Bronchial epithelial cell (primary cell): ENCODE measurements around the gene SUPT20HL2. TPM values are rescaled to one million over a fixed set of nuclear protein-coding genes. Genes with fewer than 3 reads are reported as not detected.

Experiments
- DNase-seq: peaks from one replicate; pipeline ENCODE4 v3.0.0-alpha.2; 2010; ENCODE audit warnings: low read depth
- FAIRE-seq: peaks from 2 replicates; lab custom pipeline; 2011; peaks lifted over from hg19 to GRCh38; lab: Jason Lieb, UNC
- H3K27me3 ChIP-seq: 2 replicates; pipeline ENCODE4 v1.5.1; 2011; ENCODE audit warnings: low read length; ENCODE audit not compliant: control insufficient read depth, insufficient read depth
- H3K36me3 ChIP-seq: 2 replicates; pipeline ENCODE4 v1.5.1; 2011; ENCODE audit warnings: low read length; ENCODE audit not compliant: control insufficient read depth, insufficient read depth
- H3K4me3 ChIP-seq: 2 replicates; pipeline ENCODE4 v1.5.1; 2011; ENCODE audit warnings: mild to moderate bottlenecking, low read depth, low read length, control low read depth
- total RNA-seq: library from RNA; depleted of rRNA; stranded (reverse); fragments of >200 nt; gene quantifications from 2 replicates; pipeline ENCODE4 v1.2.1, GENCODE V29; 2014
- TF ChIP-seq, protein P1 (sequence below): IDR thresholded peaks from 2 replicates; pipeline ENCODE4 v1.5.1; 2011; ENCODE audit warnings: mild to moderate bottlenecking, moderate library complexity, low read length, control low read depth, inconsistent platforms; ENCODE audit not compliant: insufficient read depth, severe bottlenecking

The SUPT20HL2 gene
- total RNA-seq, 1 donor from 2014 or later = not detected

DNA sequence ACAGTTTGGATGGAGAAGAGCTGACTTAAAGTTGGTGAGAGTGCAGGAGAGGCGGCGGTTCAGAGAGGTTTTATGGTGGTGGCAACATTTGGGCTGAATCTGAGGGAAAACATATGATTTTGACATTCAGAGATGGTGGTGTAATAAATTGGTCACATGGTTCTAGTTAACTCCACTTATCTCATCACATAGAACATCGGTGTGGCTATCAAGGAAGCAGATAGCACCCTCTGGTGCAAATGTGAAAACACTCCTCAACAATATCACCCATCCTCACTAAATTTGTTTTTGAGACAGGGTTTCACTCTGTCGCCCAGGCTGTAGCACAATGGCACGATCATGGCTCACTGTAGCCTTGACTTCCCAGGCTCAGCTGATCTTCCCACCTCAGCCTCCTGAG lies 28.8 kb downstream of the SUPT20HL2 start:
- FAIRE-seq (no peak), DNase-seq (peak; percentile 1)
- H3K4me3 ChIP-seq = no peak overlapping the region
- H3K36me3 ChIP-seq = no peaks in the 10 kb centered on the region
- H3K27me3 ChIP-seq = peaks cover 2% of the 10 kb centered on the region
- TF ChIP-seq, protein P1, sequence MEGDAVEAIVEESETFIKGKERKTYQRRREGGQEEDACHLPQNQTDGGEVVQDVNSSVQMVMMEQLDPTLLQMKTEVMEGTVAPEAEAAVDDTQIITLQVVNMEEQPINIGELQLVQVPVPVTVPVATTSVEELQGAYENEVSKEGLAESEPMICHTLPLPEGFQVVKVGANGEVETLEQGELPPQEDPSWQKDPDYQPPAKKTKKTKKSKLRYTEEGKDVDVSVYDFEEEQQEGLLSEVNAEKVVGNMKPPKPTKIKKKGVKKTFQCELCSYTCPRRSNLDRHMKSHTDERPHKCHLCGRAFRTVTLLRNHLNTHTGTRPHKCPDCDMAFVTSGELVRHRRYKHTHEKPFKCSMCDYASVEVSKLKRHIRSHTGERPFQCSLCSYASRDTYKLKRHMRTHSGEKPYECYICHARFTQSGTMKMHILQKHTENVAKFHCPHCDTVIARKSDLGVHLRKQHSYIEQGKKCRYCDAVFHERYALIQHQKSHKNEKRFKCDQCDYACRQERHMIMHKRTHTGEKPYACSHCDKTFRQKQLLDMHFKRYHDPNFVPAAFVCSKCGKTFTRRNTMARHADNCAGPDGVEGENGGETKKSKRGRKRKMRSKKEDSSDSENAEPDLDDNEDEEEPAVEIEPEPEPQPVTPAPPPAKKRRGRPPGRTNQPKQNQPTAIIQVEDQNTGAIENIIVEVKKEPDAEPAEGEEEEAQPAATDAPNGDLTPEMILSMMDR = no peak

DNA sequence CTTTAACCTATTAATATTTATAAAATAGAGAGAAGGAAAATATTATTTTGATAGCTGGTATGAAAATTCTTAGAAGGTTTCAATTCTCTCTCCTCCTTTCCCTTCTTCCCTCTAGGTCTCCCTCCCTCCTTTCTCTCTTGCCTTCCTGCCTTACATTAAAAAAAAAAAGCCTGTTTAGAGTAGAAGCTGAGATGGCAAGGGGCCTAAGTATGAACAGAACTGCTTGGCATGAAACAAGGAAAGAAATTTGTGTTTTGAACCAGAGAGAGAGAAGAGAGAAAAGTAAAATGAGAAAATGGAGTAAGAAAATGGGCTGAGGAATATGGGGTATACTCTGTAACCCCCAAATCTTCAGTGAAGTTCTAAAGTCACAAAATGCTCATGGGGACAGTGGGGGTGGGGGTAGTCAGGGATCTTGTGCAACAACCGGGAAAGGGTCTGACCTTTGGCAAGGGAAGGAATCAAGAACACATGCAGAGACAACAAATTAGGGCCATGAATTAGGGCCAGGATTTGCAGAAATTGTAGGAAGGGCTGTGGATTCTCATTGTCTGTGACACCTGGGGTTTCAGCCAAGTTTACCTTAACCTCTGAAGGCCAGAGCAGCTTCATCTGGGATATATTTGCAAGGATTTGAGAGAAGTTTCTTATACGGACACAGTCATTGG lies 30.6 kb downstream of the SUPT20HL2 start:
- DNase-seq (no peak), FAIRE-seq (no peak)
- peaks cover 2% of the 10 kb centered on the region for H3K27me3 ChIP-seq
- no peak overlapping the region for H3K4me3 ChIP-seq
- H3K36me3 ChIP-seq = no peaks in the 10 kb centered on the region
- TF ChIP-seq, protein P1 = no peak

DNA sequence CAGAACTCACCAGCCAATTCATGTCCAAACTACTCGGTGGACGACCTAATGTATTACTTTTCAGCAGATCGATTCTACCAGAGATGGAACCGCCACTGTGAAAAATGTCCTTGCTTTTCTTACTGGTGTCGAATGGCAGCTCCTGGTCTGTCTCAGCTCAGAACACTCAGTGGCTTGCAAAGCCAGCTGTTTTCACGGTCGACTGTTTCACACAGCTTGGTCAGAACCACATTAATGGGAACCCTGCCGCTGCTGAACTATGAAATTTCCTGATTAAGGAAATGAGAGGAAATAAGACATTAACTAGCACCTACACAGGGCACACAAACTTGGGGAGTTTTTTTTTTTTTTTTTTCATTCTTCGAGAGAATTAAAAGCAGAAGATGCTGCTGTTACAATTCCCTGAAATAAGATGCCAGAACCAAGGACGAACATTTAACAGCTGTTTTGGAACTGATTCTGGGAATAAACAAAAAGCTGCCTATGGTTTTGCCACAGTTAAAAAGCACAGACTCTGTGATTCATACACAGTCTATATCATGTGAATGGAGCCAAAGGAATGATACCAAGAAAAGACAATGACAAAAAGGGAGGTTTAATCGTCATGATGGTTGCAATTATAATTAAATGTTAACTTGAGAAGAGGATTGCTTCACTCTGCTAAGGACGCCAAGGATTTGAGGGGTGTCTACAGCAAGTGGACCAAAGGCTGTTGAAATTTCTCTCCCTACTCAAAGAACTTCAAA lies 31.3 kb downstream of the SUPT20HL2 start:
- FAIRE-seq = no peak
- Histone ChIP-seq H3K4me3 (no peak overlapping the region), H3K36me3 (no peaks in the 10 kb centered on the region), H3K27me3 (peaks cover 2% of the 10 kb centered on the region)
- TF ChIP-seq, protein P1 = no peak
- DNase-seq = no peak

DNA sequence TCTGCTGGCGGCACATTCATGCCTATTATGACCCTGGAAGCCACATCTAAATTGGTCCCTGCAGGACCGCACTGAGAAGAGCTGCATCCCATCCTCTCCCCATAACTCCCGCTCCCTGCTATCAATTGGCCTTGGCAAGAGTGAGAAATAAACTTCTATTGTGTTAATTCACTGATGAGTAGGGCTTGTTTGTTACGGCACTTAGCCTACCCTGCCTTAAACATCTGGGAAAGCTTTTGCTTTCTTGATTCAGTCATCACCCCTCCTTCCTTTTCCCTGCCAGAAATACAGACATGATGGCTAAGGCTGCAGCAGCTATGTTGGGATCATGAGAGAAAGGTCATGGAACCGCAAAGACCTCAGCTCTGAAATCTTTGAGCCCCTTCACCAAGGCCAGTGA lies 36.5 kb downstream of the SUPT20HL2 start:
- TF ChIP-seq, protein P1 = no peak
- FAIRE-seq = no peak
- H3K36me3 ChIP-seq = no peaks in the 10 kb centered on the region
- no peak for DNase-seq
- H3K27me3 ChIP-seq = no peaks in the 10 kb centered on the region
- H3K4me3 ChIP-seq = no peak overlapping the region

DNA sequence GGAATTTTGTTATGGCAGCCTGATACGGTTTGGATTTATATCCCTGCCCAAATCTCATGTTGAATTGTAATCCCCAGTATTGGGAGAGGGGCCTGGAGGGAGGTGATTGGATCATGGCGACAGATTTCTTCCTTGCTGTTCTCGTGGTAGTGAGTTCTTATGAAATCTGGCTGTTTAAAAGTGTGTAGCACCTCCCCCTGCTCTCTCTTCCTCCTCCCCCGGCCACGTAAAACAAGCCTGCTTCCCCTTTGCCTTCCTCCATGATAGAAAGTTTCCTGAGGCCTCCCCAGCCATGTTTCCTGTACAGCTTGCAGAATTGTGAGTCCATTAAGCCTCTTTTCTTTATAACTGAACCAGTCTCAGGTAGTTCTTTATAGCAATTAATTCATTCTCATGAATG lies 37.9 kb downstream of the SUPT20HL2 start:
- DNase-seq (no peak), FAIRE-seq (no peak)
- H3K4me3 ChIP-seq = no peak overlapping the region
- H3K36me3 ChIP-seq = no peaks in the 10 kb centered on the region
- TF ChIP-seq, protein P1 = no peak
- H3K27me3 ChIP-seq = no peaks in the 10 kb centered on the region

DNA sequence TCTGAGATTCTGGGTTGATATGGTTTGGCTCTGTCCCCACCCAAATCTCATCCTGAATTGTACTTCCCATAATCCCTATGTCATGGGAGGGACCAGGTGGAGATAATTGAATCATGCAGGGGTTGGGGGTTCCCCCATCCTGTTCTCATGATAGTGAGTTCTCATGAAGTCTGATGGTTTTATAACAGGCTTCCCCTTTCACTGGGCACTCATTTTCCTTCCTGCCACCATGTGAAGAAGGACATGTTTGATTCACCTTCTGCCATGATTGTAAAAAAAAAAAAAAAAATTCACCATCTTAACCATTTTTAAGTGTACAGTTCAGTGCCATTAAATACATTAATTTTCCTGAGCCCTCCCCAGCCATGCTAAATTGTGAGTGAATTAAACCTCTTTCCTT lies 42.6 kb downstream of the SUPT20HL2 start:
- TF ChIP-seq, protein P1 = no peak
- FAIRE-seq (no peak), DNase-seq (no peak)
- Histone ChIP-seq H3K27me3 (no peaks in the 10 kb centered on the region), H3K36me3 (no peaks in the 10 kb centered on the region), H3K4me3 (no peak overlapping the region)
